Activated CD4-positive, alpha-beta memory T cell treated with anti-CD3 and anti-CD28 coated beads for 36 hours (primary cell): ENCODE data around the gene ABCC1. TPM values are rescaled to one million over a fixed set of nuclear protein-coding genes. Genes with fewer than 3 reads are reported as not detected.
"Not testable (repeated sequence)": the region's sequence is repeated elsewhere in the genome, so short reads cannot be mapped to it uniquely, and the experiment has no call there.

Experiments used
- CTCF ChIA-PET: fragments of 350-600 bp; sonication (Branson Sonifier 250); formaldehyde crosslinking; loops from one replicate; lab custom pipeline; 2021; ENCODE audit warnings: antibody characterized with exemption, inconsistent platforms; lab: Charles Lee
- POLR2A ChIA-PET: fragments of 350-600 bp; sonication (Branson Sonifier 250); formaldehyde crosslinking; loops from one replicate; lab custom pipeline; 2021; ENCODE audit warnings: antibody characterized with exemption; lab: Charles Lee
- DNase-seq: peaks from one replicate; pipeline ENCODE4 v3.0.0-alpha.2; 2020
- H3K27ac Mint-ChIP-seq: one replicate; pipeline ENCODE4 v1.8.0; 2021; ENCODE audit warnings: mixed read lengths
- H3K27me3 Mint-ChIP-seq: one replicate; pipeline ENCODE4 v1.8.0; 2021; ENCODE audit warnings: mixed read lengths
- H3K36me3 Mint-ChIP-seq: one replicate; pipeline ENCODE4 v1.8.0; 2021; ENCODE audit warnings: mixed read lengths
- H3K4me1 Mint-ChIP-seq: one replicate; pipeline ENCODE4 v1.8.0; 2021; ENCODE audit warnings: low read depth, mixed read lengths
- H3K4me3 Mint-ChIP-seq: one replicate; pipeline ENCODE4 v1.8.0; 2021; ENCODE audit warnings: mild to moderate bottlenecking, mixed read lengths
- H3K9me3 Mint-ChIP-seq: one replicate; pipeline ENCODE4 v1.8.0; 2021; ENCODE audit warnings: mixed read lengths
- intact Hi-C: fragments of 100-400 bp; cut with micrococcal nuclease; formaldehyde crosslinking; loops from one replicate; pipeline ENCODE4 v1.15.1; 2023
- total RNA-seq, 2 experiments: library from RNA; stranded (reverse); gene quantifications; one replicate each; pipeline ENCODE4 v1.2.3, GENCODE V29; 2021

The ABCC1 gene
- total RNA-seq, 2 experiments from 2014 or later: 49.1 to 50.3 TPM

DNA sequence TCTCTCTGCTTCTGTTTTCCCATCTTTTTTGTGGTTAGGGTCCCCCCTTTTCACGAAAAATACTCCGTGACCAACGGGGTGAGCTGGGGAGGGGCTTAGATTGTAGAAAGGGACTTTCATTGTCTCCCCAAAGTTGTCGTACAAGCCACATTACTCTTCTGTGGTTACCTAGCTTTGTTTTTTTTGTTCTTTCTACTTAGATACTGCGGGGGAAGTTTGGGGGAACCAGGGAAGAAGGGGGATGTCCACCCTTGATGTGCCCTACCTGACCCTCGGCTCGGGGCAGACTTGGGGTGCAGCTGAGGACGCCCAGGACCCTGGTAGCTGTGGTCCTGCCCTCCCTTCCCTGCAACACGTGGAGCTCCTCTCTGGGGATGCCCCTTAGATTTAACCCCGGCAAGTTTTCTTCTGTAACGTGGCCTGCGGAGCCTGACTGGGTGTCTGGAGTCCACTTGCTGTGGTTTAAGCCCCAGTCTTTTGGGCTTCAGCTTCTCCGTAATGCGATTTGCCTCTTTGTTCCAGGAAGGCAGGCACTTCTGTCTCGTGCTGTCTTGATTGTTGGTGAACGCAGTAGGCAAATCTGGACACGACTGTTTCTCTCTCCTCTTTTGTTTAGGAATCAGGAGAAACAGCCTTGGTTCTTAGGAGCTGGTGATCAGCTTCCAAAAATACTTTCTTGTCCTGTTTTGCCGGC is 892 bp downstream of the ABCC1 start:
- Mint-ChIP-seq H3K4me3 (peak overlapping the region; percentile 99), H3K36me3 (peaks cover 12% of the 10 kb centered on the region), H3K4me1 (peaks cover 55% of the 10 kb centered on the region), H3K27ac (peak overlapping the region; percentile 96), H3K27me3 (no peaks in the 10 kb centered on the region), H3K9me3 (no peaks in the 10 kb centered on the region)
- intact Hi-C loops: loop anchor here (1.0 kb wide), 1 partner anchor 75 kb away; no protein-coding TSS in a partner anchor
- CTCF ChIA-PET: interaction anchor here (0.7 to 2.5 kb wide), 2 partner anchors 9 to 62 kb away, joined by 3 to 12 read pairs; partner anchors contain the start of gene CEP20
- peak; percentile 62 for DNase-seq
- POLR2A ChIA-PET: interaction anchor here (1.1 to 2.7 kb wide), 3 partner anchors 10 to 75 kb away, joined by 3 to 16 read pairs (median 4); partner anchors contain the start of gene CEP20

DNA sequence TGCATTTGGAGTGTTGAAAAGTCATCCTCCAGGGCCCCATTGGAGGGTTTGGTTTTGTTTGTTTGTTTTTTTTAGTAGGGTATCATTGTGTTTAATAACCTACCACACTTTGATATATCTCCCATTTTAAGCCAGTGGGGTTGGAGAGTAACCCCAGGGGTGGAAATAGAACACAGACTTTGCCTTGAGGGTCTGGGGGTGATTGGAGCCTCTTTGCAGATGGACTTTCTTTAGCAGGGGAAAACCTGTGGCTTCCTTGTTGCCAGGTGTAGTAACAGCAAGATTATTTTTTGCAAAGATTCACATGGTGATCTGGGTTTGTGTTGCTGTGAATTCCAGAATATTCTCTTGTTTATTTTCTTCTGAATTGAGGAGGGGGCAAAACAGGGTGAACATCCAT is 1.5 kb downstream of the ABCC1 start:
- DNase-seq: no peak
- Mint-ChIP-seq H3K27ac (peak overlapping the region; percentile 96), H3K9me3 (no peaks in the 10 kb centered on the region), H3K27me3 (no peaks in the 10 kb centered on the region), H3K4me3 (peak overlapping the region; percentile 99), H3K4me1 (peaks cover 57% of the 10 kb centered on the region), H3K36me3 (peaks cover 15% of the 10 kb centered on the region)
- ChIA-PET POLR2A (interaction anchor here (1.1 to 2.7 kb wide), 3 partner anchors 10 to 75 kb away, joined by 3 to 16 read pairs (median 4); partner anchors contain the start of gene CEP20), CTCF (interaction anchor here (0.7 to 2.5 kb wide), 2 partner anchors 9 to 62 kb away, joined by 3 to 12 read pairs; partner anchors contain the start of gene CEP20)
- intact Hi-C loops: loop anchor here (1.0 kb wide), 1 partner anchor 74 kb away; no protein-coding TSS in a partner anchor

DNA sequence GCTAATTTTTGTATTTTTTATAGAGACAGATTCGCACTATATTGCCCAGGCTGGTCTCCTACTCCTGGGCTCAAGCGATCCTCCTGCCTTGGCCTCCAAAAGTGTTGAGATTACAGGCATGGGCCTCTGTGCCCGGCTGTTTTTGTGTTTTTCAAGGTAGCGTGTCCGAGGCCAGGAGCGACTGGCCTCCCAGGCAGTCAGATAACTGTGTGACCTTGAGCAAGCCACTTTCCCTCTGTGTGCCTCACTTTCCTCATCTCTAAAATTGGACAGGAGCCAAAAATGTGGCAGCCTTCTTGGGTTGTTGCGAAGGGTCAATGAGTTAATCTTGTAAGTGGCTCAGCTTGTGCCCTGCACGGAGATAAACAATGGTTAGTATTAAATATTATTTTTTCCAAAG is 2.4 kb downstream of the ABCC1 start:
- intact Hi-C loops: loop anchor here (1.0 kb wide), 1 partner anchor 9 kb away; no protein-coding TSS in a partner anchor
- Mint-ChIP-seq H3K9me3 (no peaks in the 10 kb centered on the region), H3K27ac (peak overlapping the region; percentile 87), H3K4me1 (peaks cover 57% of the 10 kb centered on the region), H3K36me3 (peaks cover 18% of the 10 kb centered on the region), H3K27me3 (no peaks in the 10 kb centered on the region), H3K4me3 (peak overlapping the region; percentile 99)
- POLR2A ChIA-PET: interaction anchor here (0.5 to 2.7 kb wide), 2 partner anchors 63 to 70 kb away, joined by 3 to 16 read pairs; partner anchors contain the start of gene CEP20
- DNase-seq: no peak
- CTCF ChIA-PET: interaction anchor here (2.5 kb wide), 1 partner anchor 8 kb away, joined by 12 read pairs; no protein-coding TSS in a partner anchor

DNA sequence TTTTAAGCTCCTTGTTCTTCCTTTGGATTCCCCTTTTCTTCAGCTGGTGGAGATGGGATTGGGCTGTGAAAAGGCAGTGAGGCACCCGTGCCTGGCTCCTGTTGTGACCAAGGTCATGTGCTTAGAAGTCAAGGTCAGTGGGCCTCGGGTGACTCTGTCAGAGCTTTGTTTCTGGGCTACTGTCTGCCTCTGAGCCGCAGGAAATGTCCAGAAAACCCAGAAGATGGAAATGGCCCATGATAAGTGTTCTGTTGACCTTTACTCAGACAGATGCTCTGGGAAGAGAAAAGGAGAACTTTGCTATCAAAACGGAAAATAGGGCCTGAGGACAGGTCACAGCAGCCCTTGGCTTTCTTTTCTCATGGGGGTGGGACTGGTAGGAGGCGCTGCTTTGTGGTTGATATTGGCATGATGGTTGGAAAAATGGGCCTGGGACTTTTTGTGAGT is 2.9 kb downstream of the ABCC1 start:
- Mint-ChIP-seq H3K4me1 (peaks cover 61% of the 10 kb centered on the region), H3K36me3 (peaks cover 18% of the 10 kb centered on the region)

DNA sequence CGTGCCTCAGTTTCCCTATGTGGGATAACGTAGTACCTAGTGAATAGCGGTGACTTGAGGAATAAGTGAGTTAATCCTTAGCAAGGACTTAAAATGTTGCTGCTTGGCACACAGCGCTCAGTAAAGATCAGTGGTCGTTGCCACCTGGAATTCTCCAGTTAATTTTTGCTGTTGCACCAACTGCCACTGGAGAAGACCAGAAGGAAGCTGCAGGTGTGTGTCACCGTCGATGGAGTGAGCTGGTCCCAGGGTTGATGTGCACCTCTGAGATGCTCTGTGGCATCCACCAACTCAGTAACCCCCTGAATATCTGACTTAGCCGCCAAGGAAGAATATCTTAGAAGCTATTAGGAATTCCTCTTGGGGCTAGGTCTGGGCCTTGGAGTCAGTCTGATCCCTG is 4.1 kb downstream of the ABCC1 start:
- ChIA-PET CTCF (no interaction called here), POLR2A (no interaction called here)
- Mint-ChIP-seq H3K27ac (peak overlapping the region; percentile 87), H3K4me3 (no peak overlapping the region), H3K27me3 (no peaks in the 10 kb centered on the region), H3K9me3 (no peaks in the 10 kb centered on the region), H3K36me3 (peaks cover 18% of the 10 kb centered on the region), H3K4me1 (peaks cover 66% of the 10 kb centered on the region)
- no peak for DNase-seq
- intact Hi-C loops: no loop called here

More for the DNA sequence above, 2.9 kb downstream of the ABCC1 start:
- H3K27ac Mint-ChIP-seq: peak overlapping the region; percentile 87
- POLR2A ChIA-PET: interaction anchor here (0.5 to 2.7 kb wide), 2 partner anchors 64 to 70 kb away, joined by 3 to 16 read pairs; partner anchors contain the start of gene CEP20
- H3K27me3 Mint-ChIP-seq: no peaks in the 10 kb centered on the region
- H3K9me3 Mint-ChIP-seq: no peaks in the 10 kb centered on the region
- intact Hi-C loops: loop anchor here (1.0 kb wide), 1 partner anchor 9 kb away; no protein-coding TSS in a partner anchor
- DNase-seq: peak; percentile 43
- peak overlapping the region; percentile 99 for H3K4me3 Mint-ChIP-seq
- CTCF ChIA-PET: interaction anchor here (2.5 kb wide), 1 partner anchor 7 kb away, joined by 12 read pairs; no protein-coding TSS in a partner anchor

DNA sequence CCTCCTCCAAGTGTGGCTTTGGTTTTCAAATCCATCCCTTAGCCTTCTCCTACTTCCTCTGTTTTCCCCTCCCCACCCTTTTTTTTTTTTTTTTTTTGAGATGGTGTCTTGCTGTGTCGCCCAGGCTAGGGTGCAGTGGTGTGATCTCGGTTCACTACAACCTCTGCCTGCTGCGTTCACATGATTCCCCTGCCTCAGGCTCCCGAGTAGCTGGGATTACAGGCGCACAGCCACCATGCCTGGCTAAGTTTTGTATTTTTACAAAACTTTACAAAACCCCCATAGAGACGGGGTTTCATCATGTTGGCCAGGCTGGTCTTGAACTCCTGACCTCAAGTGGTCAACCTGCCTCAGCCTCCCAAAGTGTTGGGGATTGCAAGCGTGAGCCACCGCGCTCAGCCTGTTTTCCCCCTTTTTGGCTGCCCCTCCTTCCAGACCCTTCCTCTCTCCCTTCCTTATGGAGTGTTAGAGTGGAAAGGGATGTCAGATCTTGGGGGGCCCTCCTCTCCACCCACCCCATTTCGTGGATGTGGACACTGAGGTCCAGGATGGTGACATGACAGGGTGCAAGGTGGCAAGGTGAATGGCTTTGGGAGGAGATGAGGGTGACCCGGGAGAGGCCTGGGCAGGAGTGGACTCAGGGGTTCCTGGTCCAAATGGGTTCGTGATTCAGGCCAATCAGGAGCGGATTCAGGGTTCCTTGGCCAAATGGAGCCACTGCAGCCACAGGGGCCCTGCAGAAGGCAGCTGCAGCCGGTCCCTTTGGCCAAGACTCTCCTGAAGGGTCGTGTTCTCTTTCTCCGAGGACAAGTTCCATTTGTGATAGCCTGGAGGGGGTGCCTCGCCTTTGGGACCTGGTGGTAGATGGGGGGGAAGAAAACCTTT is 4.8 kb downstream of the ABCC1 start:
- no peak for DNase-seq
- CTCF ChIA-PET: no interaction called here
- Mint-ChIP-seq H3K4me1 (peaks cover 67% of the 10 kb centered on the region), H3K4me3 (no peak overlapping the region), H3K36me3 (peaks cover 18% of the 10 kb centered on the region), H3K9me3 (no peaks in the 10 kb centered on the region), H3K27me3 (no peaks in the 10 kb centered on the region), H3K27ac (no peak overlapping the region)
- POLR2A ChIA-PET: no interaction called here
- intact Hi-C loops: no loop called here

DNA sequence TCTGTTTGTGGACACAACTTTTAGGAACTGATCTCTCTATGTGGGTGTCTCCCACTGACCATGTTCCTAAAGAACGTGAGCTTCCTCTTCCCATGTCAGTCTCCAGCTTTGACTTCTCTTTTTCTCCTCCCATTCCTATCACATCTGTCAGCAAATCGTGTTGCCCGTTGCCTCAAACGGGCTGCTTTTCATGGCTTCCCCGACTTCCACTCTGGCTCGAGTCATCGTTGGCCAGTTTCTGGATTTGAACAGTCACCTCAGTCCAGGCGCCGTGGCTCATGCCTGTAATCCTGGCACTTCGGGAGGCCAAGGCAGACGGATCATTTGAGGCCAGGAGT is 5.4 kb downstream of the ABCC1 start:
- POLR2A ChIA-PET: no interaction called here
- Mint-ChIP-seq H3K27me3 (no peaks in the 10 kb centered on the region), H3K4me1 (peaks cover 74% of the 10 kb centered on the region), H3K36me3 (peaks cover 18% of the 10 kb centered on the region), H3K27ac (no peak overlapping the region), H3K4me3 (no peak overlapping the region), H3K9me3 (no peaks in the 10 kb centered on the region)
- intact Hi-C loops: no loop called here
- no peak for DNase-seq
- CTCF ChIA-PET: no interaction called here

DNA sequence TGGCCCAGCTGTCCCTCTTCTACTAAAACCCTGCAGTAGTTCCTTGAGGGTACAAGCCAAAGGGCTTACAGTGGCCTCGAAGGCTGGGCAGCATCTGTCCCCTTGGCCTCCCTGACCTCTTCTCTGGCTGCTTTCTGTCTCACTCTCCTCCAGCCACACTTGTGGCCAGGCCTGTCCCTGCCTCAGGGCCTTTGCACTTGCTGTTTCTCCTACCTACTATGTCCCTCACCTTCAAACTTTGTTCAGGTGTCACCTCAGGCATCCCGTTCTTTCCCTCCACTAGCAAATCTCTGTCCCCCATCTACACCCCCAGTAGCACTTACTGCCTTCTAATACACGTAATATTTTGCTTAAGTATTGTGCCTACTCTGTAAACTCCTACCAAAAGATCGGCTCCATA is 6.0 kb downstream of the ABCC1 start:
- Mint-ChIP-seq H3K4me1 (peaks cover 80% of the 10 kb centered on the region), H3K36me3 (peaks cover 20% of the 10 kb centered on the region), H3K9me3 (no peaks in the 10 kb centered on the region), H3K27me3 (no peaks in the 10 kb centered on the region), H3K27ac (peak overlapping the region; percentile 60), H3K4me3 (no peak overlapping the region)
- ChIA-PET CTCF (no interaction called here), POLR2A (no interaction called here)
- intact Hi-C loops: no loop called here
- DNase-seq: no peak

DNA sequence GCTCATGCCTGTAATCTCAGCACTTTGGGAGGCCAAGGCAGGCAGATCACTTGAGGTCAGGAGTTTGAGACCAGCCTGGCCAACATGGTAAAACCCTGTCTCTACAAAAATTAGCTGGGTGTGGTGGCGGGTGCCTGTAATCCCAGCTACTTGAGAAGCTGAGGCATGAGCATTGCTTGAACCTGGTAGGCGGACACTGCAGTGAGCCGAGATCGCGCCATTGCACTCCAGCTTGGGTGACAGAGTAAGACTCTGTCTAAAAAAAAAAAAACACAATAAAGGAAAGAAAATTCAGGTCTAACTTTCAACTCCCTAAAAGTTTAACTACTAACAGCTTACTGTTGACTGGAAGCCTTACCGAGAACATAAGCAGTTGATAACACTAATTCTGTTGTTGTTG is 6.7 kb downstream of the ABCC1 start:
- Mint-ChIP-seq H3K4me1 (peaks cover 83% of the 10 kb centered on the region), H3K27ac (peak overlapping the region; percentile 60), H3K4me3 (peak overlapping the region; percentile 8), H3K36me3 (peaks cover 16% of the 10 kb centered on the region)
- intact Hi-C loops, H3K9me3 Mint-ChIP-seq, CTCF ChIA-PET, H3K27me3 Mint-ChIP-seq: not testable (repeated sequence)
- DNase-seq: peak; percentile 55
- POLR2A ChIA-PET: interaction anchor here (0.7 kb wide), 1 partner anchor 38 kb away, joined by 3 read pairs; no protein-coding TSS in a partner anchor

DNA sequence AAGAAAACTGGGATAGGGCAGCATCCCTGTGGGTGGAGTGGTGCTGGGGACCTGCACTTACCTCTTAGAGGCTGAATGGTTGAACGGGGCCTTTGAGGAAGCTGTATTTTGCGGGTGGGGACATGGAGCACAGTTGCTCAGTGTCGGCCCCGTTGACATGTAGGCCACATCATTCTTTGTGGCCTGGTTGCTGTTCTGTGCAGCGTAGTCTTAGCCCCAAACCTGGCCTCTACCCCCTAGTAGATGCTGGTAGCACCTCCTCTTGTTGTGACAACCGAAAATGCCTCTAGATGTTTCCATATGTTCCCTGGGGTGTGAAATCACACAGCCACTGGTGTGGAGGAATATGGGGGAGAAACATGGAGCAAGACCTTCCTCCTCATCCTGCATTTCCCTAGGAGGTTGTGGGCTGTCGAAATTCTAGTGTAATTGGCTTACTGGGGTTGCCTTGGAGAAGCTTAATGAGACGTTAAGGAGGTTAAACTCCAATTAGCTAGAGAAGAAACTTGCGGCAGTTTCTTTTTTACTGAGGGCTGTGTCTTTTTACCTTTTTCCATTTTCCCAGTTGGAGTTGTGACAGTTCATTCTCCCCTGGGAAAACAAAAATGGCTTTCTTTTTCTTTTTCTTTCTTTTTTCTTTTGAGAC is 9.4 kb downstream of the ABCC1 start:
- peaks cover 31% of the 10 kb centered on the region for H3K36me3 Mint-ChIP-seq
- ChIA-PET CTCF (interaction anchor here (1.4 to 2.3 kb wide), 2 partner anchors 8 to 71 kb away, joined by 3 to 12 read pairs; partner anchors contain the start of gene CEP20), POLR2A (interaction anchor here (1.4 kb wide), 1 partner anchor 67 kb away, joined by 3 read pairs; no protein-coding TSS in a partner anchor)
- intact Hi-C loops: no loop called here
- H3K4me3 Mint-ChIP-seq: no peak overlapping the region
- peaks cover 84% of the 10 kb centered on the region for H3K4me1 Mint-ChIP-seq
- no peaks in the 10 kb centered on the region for H3K27me3 Mint-ChIP-seq
- peaks cover 17% of the 10 kb centered on the region for H3K9me3 Mint-ChIP-seq
- peak overlapping the region; percentile 100 for H3K27ac Mint-ChIP-seq
- DNase-seq: no peak
